MM.1S (cell line): ENCODE data around the gene PPP1R26.
"Not testable (repeated sequence)": the region's sequence is repeated elsewhere in the genome, so short reads cannot be mapped to it uniquely, and the experiment has no call there.

Experiments
- EZH2 ChIP-seq: fragments of 300-600 bp; sonication (generic); optimal IDR thresholded peaks from 2 replicates; pipeline ENCODE3; 2017; ENCODE audit warnings: low read depth, mild to moderate bottlenecking, antibody characterized with exemption, low read length, mixed read lengths
- TF ChIP-seq, protein P1 (sequence below): fragments of 300-600 bp; sonication (generic); IDR thresholded peaks from 2 replicates; pipeline ENCODE4 v1.5.1; 2016; ENCODE audit warnings: antibody characterized with exemption, low read length, mixed read lengths

DNA sequence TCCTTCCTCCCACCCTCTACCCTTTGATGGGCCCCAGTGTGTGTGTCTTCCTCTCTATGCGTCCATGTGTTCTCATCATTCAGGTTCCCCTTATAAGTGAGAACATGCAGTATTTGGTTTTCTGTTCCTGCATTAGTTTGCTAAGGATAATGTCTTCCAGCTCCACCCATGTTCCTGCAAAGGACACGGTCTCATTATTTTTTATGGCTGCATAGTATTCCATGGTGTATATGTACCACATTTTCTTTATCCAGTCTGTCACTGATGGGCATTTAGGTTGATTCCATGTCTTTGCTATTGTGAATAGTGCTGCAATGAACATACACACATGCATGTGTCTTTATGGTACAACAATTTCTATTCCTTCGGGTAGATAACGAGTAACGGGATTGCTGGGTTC lies 21.1 kb upstream of the PPP1R26 start:
- TF ChIP-seq, protein P1, sequence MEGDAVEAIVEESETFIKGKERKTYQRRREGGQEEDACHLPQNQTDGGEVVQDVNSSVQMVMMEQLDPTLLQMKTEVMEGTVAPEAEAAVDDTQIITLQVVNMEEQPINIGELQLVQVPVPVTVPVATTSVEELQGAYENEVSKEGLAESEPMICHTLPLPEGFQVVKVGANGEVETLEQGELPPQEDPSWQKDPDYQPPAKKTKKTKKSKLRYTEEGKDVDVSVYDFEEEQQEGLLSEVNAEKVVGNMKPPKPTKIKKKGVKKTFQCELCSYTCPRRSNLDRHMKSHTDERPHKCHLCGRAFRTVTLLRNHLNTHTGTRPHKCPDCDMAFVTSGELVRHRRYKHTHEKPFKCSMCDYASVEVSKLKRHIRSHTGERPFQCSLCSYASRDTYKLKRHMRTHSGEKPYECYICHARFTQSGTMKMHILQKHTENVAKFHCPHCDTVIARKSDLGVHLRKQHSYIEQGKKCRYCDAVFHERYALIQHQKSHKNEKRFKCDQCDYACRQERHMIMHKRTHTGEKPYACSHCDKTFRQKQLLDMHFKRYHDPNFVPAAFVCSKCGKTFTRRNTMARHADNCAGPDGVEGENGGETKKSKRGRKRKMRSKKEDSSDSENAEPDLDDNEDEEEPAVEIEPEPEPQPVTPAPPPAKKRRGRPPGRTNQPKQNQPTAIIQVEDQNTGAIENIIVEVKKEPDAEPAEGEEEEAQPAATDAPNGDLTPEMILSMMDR = not testable (repeated sequence)
- TF ChIP-seq EZH2 = not testable (repeated sequence)
